ENCODE measurements around the gene SOX4.

The SOX4 gene

DNA sequence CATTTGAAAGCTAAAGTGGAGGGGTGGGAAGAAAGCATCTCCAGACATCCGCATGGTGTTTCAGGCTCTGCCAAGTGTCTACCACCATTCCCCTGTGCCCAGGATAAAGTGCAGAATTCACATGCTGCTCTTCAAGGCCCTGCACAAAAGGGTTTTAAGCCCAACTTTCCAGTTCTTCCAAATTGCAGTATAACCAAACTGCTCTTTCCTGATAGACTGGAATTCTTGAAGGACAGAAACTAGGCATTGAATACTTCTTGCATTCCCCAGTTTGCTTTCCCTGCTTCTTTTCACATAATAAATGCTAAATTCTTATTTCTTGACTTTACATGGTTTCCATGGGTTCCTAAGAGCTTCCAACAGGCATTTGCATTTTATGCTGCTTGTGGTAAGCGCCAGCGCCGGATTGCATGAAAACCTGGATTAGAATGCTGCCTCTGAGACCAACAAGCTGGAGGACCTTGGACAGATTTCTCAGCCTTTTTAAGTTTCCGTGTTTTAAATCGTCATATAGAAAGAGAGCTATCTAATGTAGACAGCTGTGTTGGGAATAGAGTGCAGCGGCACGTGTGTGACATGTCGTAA is 7.9 kb downstream of the SOX4 start:
- Histone ChIP-seq H3K4me2 (no peak overlapping the region), H3K9ac (no peak overlapping the region), H3K27me3 (ENCODE audit: insufficient read depth, low read depth) (no peaks in the 10 kb centered on the region), H3K36me3 (ENCODE audit: insufficient read depth) (no peaks in the 10 kb centered on the region), H4K20me1 (ENCODE audit: insufficient read depth) (no peaks in the 10 kb centered on the region), H3K4me1 (ENCODE audit: low read depth, poor library complexity, severe bottlenecking) (peaks cover 10% of the 10 kb centered on the region), H2AFZ (ENCODE audit: low read depth) (no peak overlapping the region), H3K4me3 (IDR thresholded peaks at IDR 0.05; ENCODE audit: insufficient read depth, low read depth, low read length) (no peak overlapping the region), H3K79me2 (ENCODE audit: insufficient read depth, low read depth) (peaks cover 36% of the 10 kb centered on the region), H3K27ac (no peak overlapping the region)
- TF ChIP-seq, protein P1, sequence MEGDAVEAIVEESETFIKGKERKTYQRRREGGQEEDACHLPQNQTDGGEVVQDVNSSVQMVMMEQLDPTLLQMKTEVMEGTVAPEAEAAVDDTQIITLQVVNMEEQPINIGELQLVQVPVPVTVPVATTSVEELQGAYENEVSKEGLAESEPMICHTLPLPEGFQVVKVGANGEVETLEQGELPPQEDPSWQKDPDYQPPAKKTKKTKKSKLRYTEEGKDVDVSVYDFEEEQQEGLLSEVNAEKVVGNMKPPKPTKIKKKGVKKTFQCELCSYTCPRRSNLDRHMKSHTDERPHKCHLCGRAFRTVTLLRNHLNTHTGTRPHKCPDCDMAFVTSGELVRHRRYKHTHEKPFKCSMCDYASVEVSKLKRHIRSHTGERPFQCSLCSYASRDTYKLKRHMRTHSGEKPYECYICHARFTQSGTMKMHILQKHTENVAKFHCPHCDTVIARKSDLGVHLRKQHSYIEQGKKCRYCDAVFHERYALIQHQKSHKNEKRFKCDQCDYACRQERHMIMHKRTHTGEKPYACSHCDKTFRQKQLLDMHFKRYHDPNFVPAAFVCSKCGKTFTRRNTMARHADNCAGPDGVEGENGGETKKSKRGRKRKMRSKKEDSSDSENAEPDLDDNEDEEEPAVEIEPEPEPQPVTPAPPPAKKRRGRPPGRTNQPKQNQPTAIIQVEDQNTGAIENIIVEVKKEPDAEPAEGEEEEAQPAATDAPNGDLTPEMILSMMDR (conservative IDR thresholded peaks at IDR 0.05; ENCODE audit: low read depth, low read length), result no peak

DNA sequence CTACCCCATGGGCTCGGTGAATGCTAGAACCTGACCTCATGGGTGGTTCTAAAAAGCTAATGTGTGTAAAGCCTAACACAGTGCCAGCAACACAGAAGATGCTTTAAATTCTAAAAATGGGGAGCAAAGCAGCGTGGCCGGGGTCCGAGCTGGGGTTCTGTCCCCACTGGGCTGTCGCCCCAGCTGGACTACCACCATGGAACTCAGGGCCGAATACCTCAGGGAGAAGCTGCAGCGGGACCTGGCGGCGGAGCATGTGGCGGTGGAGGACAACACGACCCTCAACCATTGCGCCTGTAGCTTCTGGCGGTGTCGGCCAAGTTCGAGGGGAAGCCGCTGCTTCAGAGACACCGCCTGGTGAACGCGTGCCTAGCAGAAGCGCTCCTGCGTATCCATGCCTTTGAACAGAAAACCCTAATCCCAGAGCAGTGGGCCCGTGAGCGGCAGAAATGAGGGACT is 8.4 kb downstream of the SOX4 start:
- H3K79me2 ChIP-seq (ENCODE audit: insufficient read depth, low read depth), result peaks cover 31% of the 10 kb centered on the region
- no peak overlapping the region for H3K27ac ChIP-seq
- no peak overlapping the region for H3K9ac ChIP-seq
- H3K4me1 ChIP-seq (ENCODE audit: low read depth, poor library complexity, severe bottlenecking), result peaks cover 10% of the 10 kb centered on the region
- TF ChIP-seq, protein P1 (conservative IDR thresholded peaks at IDR 0.05; ENCODE audit: low read depth, low read length), result no peak
- no peak overlapping the region for H2AFZ ChIP-seq (ENCODE audit: low read depth)
- no peaks in the 10 kb centered on the region for H3K27me3 ChIP-seq (ENCODE audit: insufficient read depth, low read depth)
- no peak overlapping the region for H3K4me2 ChIP-seq
- no peaks in the 10 kb centered on the region for H3K36me3 ChIP-seq (ENCODE audit: insufficient read depth)
- no peak overlapping the region for H3K4me3 ChIP-seq (IDR thresholded peaks at IDR 0.05; ENCODE audit: insufficient read depth, low read depth, low read length)
- no peaks in the 10 kb centered on the region for H4K20me1 ChIP-seq (ENCODE audit: insufficient read depth)

DNA sequence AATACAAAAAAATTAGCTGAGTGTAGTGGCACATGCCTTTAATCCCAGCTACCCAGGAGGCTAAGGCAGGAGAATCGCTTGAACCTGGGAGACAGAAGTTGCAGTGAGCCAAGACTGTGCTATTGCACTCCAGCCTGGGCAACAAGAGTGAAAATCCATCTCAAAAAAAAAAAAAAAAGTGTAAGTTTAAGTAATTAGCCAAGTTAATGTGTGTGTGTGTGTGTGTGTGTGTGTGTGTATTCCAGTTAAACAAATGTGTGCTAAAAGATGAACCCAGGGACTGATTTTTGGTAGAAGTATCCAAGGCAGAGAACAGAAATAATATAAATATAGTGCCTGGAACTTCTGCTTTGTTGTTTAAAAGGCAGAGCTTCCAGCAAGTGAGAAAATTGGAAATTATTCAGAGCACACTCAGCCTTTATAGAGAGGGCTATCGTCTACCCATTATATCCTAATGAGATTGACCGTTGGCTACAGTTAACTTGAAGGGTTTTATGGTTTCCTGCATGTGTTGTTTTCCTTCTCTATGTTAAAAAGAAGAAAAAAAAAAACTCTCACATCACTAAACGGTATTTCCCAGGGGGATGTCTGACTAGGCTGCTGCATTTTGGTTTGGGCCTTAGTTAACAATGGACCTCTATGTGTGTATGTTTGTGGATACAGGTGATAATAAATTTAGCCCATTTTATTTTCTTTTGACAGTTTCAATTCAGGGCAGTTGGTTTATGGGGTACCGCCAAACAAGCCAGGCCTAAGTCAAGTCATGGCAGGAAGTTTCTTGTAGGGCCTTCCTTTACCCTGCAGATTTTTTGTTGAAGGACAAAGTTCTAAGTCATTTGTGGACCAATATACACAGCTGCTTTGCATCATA is 9.8 kb downstream of the SOX4 start:
- Histone ChIP-seq H3K4me3 (IDR thresholded peaks at IDR 0.05; ENCODE audit: insufficient read depth, low read depth, low read length) (no peak overlapping the region), H3K4me2 (no peak overlapping the region), H3K4me1 (ENCODE audit: low read depth, poor library complexity, severe bottlenecking) (no peaks in the 10 kb centered on the region), H3K9ac (no peak overlapping the region), H3K27ac (no peak overlapping the region), H3K27me3 (ENCODE audit: insufficient read depth, low read depth) (no peaks in the 10 kb centered on the region), H2AFZ (ENCODE audit: low read depth) (no peak overlapping the region), H4K20me1 (ENCODE audit: insufficient read depth) (no peaks in the 10 kb centered on the region), H3K36me3 (ENCODE audit: insufficient read depth) (no peaks in the 10 kb centered on the region), H3K79me2 (ENCODE audit: insufficient read depth, low read depth) (0 out of 2 replicates have a peak, but pooled peaks cover 17% of the 10 kb centered on the region)
- TF ChIP-seq, protein P1 (conservative IDR thresholded peaks at IDR 0.05; ENCODE audit: low read depth, low read length), result no peak

DNA sequence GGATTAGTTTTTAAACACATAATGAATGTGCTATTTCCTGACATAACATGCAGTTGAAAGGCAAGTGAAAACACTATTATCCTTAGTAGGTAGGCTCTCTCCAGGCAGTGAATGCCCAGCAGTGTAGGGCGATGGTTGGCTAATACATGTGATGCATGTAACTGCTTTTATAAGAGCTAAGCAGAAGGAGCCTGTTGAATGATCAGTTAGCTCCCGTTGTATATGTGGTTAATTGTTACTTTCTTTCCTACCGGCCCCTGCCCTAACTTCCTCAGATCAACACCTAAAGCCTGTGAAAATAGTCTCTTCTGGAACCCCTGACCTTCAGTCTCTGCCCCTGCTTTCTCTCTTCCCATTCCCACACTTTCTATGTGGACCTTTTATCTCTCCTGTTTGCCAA is 10.5 kb downstream of the SOX4 start:
- TF ChIP-seq, protein P1 (conservative IDR thresholded peaks at IDR 0.05; ENCODE audit: low read depth, low read length), result no peak
- Histone ChIP-seq H3K27ac (no peak overlapping the region), H3K27me3 (ENCODE audit: insufficient read depth, low read depth) (no peaks in the 10 kb centered on the region), H3K9ac (no peak overlapping the region), H2AFZ (ENCODE audit: low read depth) (no peak overlapping the region), H3K4me3 (IDR thresholded peaks at IDR 0.05; ENCODE audit: insufficient read depth, low read depth, low read length) (no peak overlapping the region), H4K20me1 (ENCODE audit: insufficient read depth) (no peaks in the 10 kb centered on the region), H3K79me2 (ENCODE audit: insufficient read depth, low read depth) (0 out of 2 replicates have a peak, but pooled peaks cover 12% of the 10 kb centered on the region), H3K36me3 (ENCODE audit: insufficient read depth) (no peaks in the 10 kb centered on the region), H3K4me1 (ENCODE audit: low read depth, poor library complexity, severe bottlenecking) (no peaks in the 10 kb centered on the region), H3K4me2 (no peak overlapping the region)

Data from KMS-11 (cell line).